ENCODE results near the gene RPL36AL. TPM values are rescaled to one million over a fixed set of nuclear protein-coding genes. Genes with fewer than 3 reads are reported as not detected.
A peak's percentile ranks its signal among the peaks of the same experiment; 100 is the strongest.

Gene RPL36AL
- total and polyA plus RNA-seq, 2 of the 4 experiments (the other 2 are of a cell fraction), result 129 to 313 TPM

DNA sequence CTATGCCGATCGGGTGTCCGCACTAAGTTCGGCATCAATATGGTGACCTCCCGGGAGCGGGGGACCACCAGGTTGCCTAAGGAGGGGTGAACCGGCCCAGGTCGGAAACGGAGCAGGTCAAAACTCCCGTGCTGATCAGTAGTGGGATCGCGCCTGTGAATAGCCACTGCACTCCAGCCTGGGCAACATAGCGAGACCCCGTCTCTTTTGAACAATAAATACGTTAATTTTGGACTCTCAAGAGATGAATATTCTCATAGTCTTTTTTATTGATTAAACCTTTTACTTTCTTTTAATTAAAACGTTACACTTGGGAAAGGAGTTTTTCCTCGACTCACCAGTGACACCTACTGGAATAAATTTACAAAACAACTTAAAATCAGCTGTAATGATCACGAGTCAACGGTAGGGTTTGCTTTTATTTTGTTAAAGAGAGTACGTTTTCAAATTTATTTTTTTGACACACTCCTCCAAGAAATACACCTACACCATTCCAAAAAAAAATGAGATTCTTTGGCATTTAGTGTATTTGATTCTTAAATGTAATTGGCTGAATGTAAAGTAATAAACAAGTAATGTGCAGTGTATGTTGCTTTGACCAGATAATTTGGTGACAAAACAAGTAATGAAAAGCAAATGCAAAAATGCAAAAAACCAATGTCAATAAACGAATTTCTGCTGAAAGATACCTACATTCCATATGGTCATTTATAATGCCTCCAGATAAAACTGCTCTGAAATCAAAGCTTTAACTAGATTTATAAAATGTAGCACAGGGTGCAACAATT is 33.6 kb downstream of the RPL36AL start (continued):
- TF ChIP-seq RCOR1 (IDR thresholded peaks at IDR 0.05; ENCODE audit: insufficient replicate concordance, low read length), result peak; percentile 27
- no peak for TF ChIP-seq SMC3 (IDR thresholded peaks at IDR 0.05; ENCODE audit: low read depth, low read length)

DNA sequence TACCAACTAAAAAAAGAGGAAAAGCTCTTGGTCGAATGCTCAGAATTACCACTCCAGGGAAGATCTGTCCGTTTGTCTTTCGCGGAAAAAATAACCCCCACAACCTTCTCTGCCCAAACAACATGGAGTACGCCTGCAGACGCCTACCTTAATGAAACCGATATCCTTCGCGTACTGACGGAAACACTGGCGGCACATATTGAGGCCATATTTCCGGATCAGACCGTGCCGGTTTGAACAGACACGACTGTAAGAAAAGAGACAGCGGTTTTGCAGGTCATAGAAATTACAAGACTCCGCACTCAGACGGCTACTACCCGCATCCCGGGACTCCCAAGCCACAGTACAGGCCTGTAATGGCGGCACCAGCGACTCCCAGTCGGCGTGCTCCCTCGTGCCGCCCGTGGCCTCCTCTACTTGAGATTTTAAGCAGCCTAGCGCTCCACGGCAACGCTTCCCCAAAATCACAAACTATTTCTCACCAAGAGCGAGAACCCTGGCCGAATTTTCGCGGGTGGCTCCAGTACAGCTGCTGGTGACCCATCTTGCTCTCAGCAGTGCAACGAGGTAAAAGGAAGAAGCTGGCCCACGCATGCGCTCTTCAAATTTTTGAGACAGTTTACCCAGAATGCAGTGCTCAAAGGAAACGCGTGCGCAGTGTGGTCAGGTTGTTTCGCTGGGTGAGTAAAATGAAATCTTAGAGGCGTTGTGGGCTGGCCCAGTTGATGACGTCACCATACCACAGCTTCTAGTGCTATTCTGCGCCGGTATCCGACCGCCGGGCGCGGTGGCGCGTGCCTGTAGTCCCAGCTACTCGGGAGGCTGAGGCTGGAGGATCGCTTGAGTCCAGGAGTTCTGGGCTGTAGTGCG is 34.4 kb downstream of the RPL36AL start, which contains the start of gene RPS29:
RPS29 (minus strand) TSS at position 578 of the 870 bp plus-strand sequence; CDS start at position 544, 34 bp downstream.
- Histone ChIP-seq H4K20me1 (ENCODE audit: insufficient read depth, low read length) (peaks cover 49% of the 10 kb centered on the region), H2BK5ac (ENCODE audit: low read depth, low read length, poor library complexity, severe bottlenecking) (peak within 1 kb of the TSS; percentile 85), H3K9me3 (ENCODE audit: control insufficient read depth, insufficient read depth, low read length) (no peaks in the 10 kb centered on the region), H3K23ac (ENCODE audit: low read depth, low read length) (peak within 1 kb of the TSS; percentile 94), H3K4me2 (ENCODE audit: low read depth, low read length) (peak within 1 kb of the TSS; percentile 91), H3K14ac (replicated peaks; ENCODE audit: low read depth, low read length) (peak within 1 kb of the TSS; percentile 97), H2AK9ac (replicated peaks; ENCODE audit: low read depth, low read length, poor library complexity) (peak within 1 kb of the TSS; percentile 92), H3K27me3 (ENCODE audit: control insufficient read depth, insufficient read depth, low read length) (no peaks in the 10 kb centered on the region), H3K56ac (ENCODE audit: extremely low read depth, insufficient read depth, low read length) (peak within 1 kb of the TSS; percentile 85), H2BK20ac (ENCODE audit: low read depth, low read length) (no peak within 1 kb of the TSS), H3K79me1 (ENCODE audit: low read depth in 1 of 2, low read length in 2 of 2) (peaks cover 17 to 50% of the 10 kb centered on the region in 2 experiments), H2BK15ac (ENCODE audit: low read depth, low read length) (no peak within 1 kb of the TSS), H3K18ac (ENCODE audit: low read depth, low read length) (peak within 1 kb of the TSS; percentile 57), H3K4me3 (ENCODE audit: insufficient read depth, low read depth, low read length) (peak within 1 kb of the TSS; percentile 86), H4K8ac (ENCODE audit: low read depth in 2 of 2, low read length in 2 of 2) (peak within 1 kb of the TSS; percentile 55 to 88; a peak in 3 of 4 replicates), H4K91ac (ENCODE audit: insufficient read depth, low read depth, low read length) (peak within 1 kb of the TSS; percentile 47; the same call in 1 of the 2 replicates), H2AK5ac (ENCODE audit: low read depth, low read length) (peak within 1 kb of the TSS; percentile 96), H3K9me1 (ENCODE audit: insufficient read depth, low read length) (peaks cover 12% of the 10 kb centered on the region), H3K4me1 (ENCODE audit: control insufficient read depth, insufficient read depth, low read length) (peaks cover 6% of the 10 kb centered on the region), H2AFZ (replicated peaks; ENCODE audit: low read length, poor library complexity) (peak within 1 kb of the TSS; percentile 87), H3K4ac (ENCODE audit: low read depth, low read length) (peak within 1 kb of the TSS; percentile 98), H3K36me3 (ENCODE audit: control insufficient read depth, insufficient read depth, low read length) (peaks cover 17% of the 10 kb centered on the region), H2BK120ac (ENCODE audit: low read depth, low read length) (no peak within 1 kb of the TSS), H3K27ac (ENCODE audit: insufficient read depth, low read length) (peak within 1 kb of the TSS; percentile 93), H3K9ac (ENCODE audit: low read depth, low read length) (peak within 1 kb of the TSS; percentile 95), H4K5ac (ENCODE audit: low read depth, low read length) (peak within 1 kb of the TSS; percentile 63)
- no TSS peak for BruUV-seq (replicated peaks)
- ATAC-seq (ENCODE audit: low read depth), result peak; percentile 86
- DNase-seq, result peak; percentile 99
- in situ Hi-C loops (cut with MboI; ENCODE audit: low sequenced_read_pairs) (no loop called here), dilution Hi-C loops (cut with HindIII; ENCODE audit: low sequenced_read_pairs, unreplicated experiment) (no loop called here), intact Hi-C loops (cut with micrococcal nuclease) (no loop called here)
- CTCF ChIA-PET, result interaction anchor here (0.7 to 2.0 kb wide), 2 partner anchors 9 to 12 kb away, joined by 3 to 7 read pairs; partner anchors contain the start of gene LRR1
- POLR2A ChIA-PET (ENCODE audit: unreplicated experiment), result interaction anchor here (0.6 to 1.0 kb wide), 2 partner anchors 9 to 277 kb away, joined by 4 read pairs; no protein-coding TSS in a partner anchor
- WGBS, 2 experiments (ENCODE audit: extremely low coverage in 2 of 2, insufficient read length in 1 of 2), result 1% methylated on average over 33 of the region's 55 CpGs; no CpG with 5 or more reads in 1 of the 2 experiments
- TF ChIP-seq, protein P1, sequence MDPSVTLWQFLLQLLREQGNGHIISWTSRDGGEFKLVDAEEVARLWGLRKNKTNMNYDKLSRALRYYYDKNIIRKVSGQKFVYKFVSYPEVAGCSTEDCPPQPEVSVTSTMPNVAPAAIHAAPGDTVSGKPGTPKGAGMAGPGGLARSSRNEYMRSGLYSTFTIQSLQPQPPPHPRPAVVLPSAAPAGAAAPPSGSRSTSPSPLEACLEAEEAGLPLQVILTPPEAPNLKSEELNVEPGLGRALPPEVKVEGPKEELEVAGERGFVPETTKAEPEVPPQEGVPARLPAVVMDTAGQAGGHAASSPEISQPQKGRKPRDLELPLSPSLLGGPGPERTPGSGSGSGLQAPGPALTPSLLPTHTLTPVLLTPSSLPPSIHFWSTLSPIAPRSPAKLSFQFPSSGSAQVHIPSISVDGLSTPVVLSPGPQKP (IDR thresholded peaks at IDR 0.05; ENCODE audit: borderline replicate concordance, low read depth, low read length), result no peak
- TF ChIP-seq, protein P2, sequence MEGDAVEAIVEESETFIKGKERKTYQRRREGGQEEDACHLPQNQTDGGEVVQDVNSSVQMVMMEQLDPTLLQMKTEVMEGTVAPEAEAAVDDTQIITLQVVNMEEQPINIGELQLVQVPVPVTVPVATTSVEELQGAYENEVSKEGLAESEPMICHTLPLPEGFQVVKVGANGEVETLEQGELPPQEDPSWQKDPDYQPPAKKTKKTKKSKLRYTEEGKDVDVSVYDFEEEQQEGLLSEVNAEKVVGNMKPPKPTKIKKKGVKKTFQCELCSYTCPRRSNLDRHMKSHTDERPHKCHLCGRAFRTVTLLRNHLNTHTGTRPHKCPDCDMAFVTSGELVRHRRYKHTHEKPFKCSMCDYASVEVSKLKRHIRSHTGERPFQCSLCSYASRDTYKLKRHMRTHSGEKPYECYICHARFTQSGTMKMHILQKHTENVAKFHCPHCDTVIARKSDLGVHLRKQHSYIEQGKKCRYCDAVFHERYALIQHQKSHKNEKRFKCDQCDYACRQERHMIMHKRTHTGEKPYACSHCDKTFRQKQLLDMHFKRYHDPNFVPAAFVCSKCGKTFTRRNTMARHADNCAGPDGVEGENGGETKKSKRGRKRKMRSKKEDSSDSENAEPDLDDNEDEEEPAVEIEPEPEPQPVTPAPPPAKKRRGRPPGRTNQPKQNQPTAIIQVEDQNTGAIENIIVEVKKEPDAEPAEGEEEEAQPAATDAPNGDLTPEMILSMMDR (conservative IDR thresholded peaks at IDR 0.05; ENCODE audit: low read depth, low read length), result no peak
- TF ChIP-seq CEBPB (IDR thresholded peaks at IDR 0.05; ENCODE audit: low read depth, low read length), result peak; percentile 21; the same call in 1 of the 2 replicates
- TF ChIP-seq, protein P3, sequence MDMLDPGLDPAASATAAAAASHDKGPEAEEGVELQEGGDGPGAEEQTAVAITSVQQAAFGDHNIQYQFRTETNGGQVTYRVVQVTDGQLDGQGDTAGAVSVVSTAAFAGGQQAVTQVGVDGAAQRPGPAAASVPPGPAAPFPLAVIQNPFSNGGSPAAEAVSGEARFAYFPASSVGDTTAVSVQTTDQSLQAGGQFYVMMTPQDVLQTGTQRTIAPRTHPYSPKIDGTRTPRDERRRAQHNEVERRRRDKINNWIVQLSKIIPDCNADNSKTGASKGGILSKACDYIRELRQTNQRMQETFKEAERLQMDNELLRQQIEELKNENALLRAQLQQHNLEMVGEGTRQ (IDR thresholded peaks at IDR 0.05; ENCODE audit: low read depth, low read length), result no peak
- no peak for TF ChIP-seq RAD21 (IDR thresholded peaks at IDR 0.05; ENCODE audit: low read length)
- TF ChIP-seq NFE2L2 (IDR thresholded peaks at IDR 0.05; ENCODE audit: low read depth, low read length), result no peak
- no peak for TF ChIP-seq SMC3 (IDR thresholded peaks at IDR 0.05; ENCODE audit: low read depth, low read length)
- no peak for TF ChIP-seq RCOR1 (IDR thresholded peaks at IDR 0.05; ENCODE audit: insufficient replicate concordance, low read length)
